GM12878 (cell line): ENCODE data around the gene AGBL3. TPM values are rescaled to one million over a fixed set of nuclear protein-coding genes. Genes with fewer than 3 reads are reported as not detected.

ENCODE experiments used
- CREM ChIP-seq: IDR thresholded peaks from 2 replicates; pipeline ENCODE4 v1.6.1; 2014; ENCODE audit warnings: antibody characterized with exemption, low read depth
- EP300 ChIP-seq, 2 experiments: fragments of 150-350 bp in 1 of 2; IDR thresholded peaks; 2 replicates each; pipeline ENCODE4 v1.6.1; 2011 to 2012; ENCODE audit warnings: low read depth in 2 of 2, low read length in 2 of 2, borderline replicate concordance in 1 of 2, improper control_type of control experiment in 1 of 2, inconsistent platforms in 1 of 2; ENCODE audit not compliant: control insufficient read depth in 1 of 2
- EZH2 ChIP-seq: IDR thresholded peaks from 2 replicates; pipeline ENCODE4 v1.6.1; 2012; ENCODE audit warnings: low read depth, mild to moderate bottlenecking, control low read depth, inconsistent platforms, low read length, borderline replicate concordance; ENCODE audit not compliant: control insufficient read depth
- FOXM1 ChIP-seq: IDR thresholded peaks from 2 replicates; pipeline ENCODE4 v1.6.1; 2012; ENCODE audit warnings: low read depth, mild to moderate bottlenecking, inconsistent platforms, low read length, moderate library complexity
- IKZF2 ChIP-seq, 2 experiments: fragments of 450-650 bp; IDR thresholded peaks; 2 replicates each; pipeline ENCODE4 v1.6.1; 2017; ENCODE audit warnings: mild to moderate bottlenecking in 2 of 2, moderate library complexity in 2 of 2
- MEF2A ChIP-seq: IDR thresholded peaks from 2 replicates; pipeline ENCODE4 v1.6.1; 2011; ENCODE audit warnings: low read depth, mild to moderate bottlenecking, low read length, moderate library complexity; ENCODE audit not compliant: insufficient read depth
- MLLT1 ChIP-seq: fragments of 450-650 bp; IDR thresholded peaks from 2 replicates; pipeline ENCODE4 v1.6.1; 2016; ENCODE audit warnings: mild to moderate bottlenecking
- MTA3 ChIP-seq: IDR thresholded peaks from 2 replicates; pipeline ENCODE4 v1.6.1; 2012; ENCODE audit warnings: low read length, inconsistent platforms, borderline replicate concordance
- MXI1 ChIP-seq: fragments of 150-350 bp; IDR thresholded peaks from 2 replicates; pipeline ENCODE4 v1.6.1; 2011; ENCODE audit warnings: low read depth, mild to moderate bottlenecking, inconsistent platforms, low read length, improper control_type of control experiment
- MYB ChIP-seq: fragments of 150-350 bp; IDR thresholded peaks from 2 replicates; pipeline ENCODE4 v1.6.1; 2014; ENCODE audit warnings: mild to moderate bottlenecking, low read depth, low read length, borderline replicate concordance
- MYC ChIP-seq: IDR thresholded peaks from 2 replicates; pipeline ENCODE4 v1.6.1; 2011; ENCODE audit warnings: mild to moderate bottlenecking, low read length, moderate library complexity, inconsistent platforms; ENCODE audit not compliant: insufficient read depth, insufficient replicate concordance, insufficient read length, severe bottlenecking
- NFYA ChIP-seq: IDR thresholded peaks from 2 replicates; pipeline ENCODE4 v1.6.1; 2011; ENCODE audit warnings: low read depth, mild to moderate bottlenecking, low read length, improper control_type of control experiment, borderline replicate concordance
- NR2C1 ChIP-seq: fragments of 450-650 bp; IDR thresholded peaks from 2 replicates; pipeline ENCODE4 v1.6.1; 2017; ENCODE audit warnings: antibody characterized with exemption, mild to moderate bottlenecking, moderate library complexity
- RFX5 ChIP-seq: IDR thresholded peaks from 2 replicates; pipeline ENCODE4 v1.6.1; 2011; ENCODE audit warnings: low read depth, low read length, improper control_type of control experiment
- RUNX3 ChIP-seq: IDR thresholded peaks from 2 replicates; pipeline ENCODE4 v1.6.1; 2012; ENCODE audit warnings: low read length, inconsistent platforms
- SRF ChIP-seq, 2 experiments: IDR thresholded peaks; 2 replicates each; pipeline ENCODE4 v1.6.1; 2011; ENCODE audit warnings: low read depth in 2 of 2, low read length in 2 of 2, mild to moderate bottlenecking in 1 of 2, moderate library complexity in 1 of 2
- ZNF207 ChIP-seq: fragments of 450-650 bp; IDR thresholded peaks from 2 replicates; pipeline ENCODE4 v1.6.1; 2014; ENCODE audit warnings: antibody characterized with exemption, mild to moderate bottlenecking, borderline replicate concordance
- ZNF217 ChIP-seq: fragments of 450-650 bp; IDR thresholded peaks from 2 replicates; pipeline ENCODE4 v1.6.1; 2017; ENCODE audit warnings: antibody characterized with exemption, mild to moderate bottlenecking
- polyA plus RNA-seq, 11 experiments: library from polyadenylated mRNA; depleted of rRNA in 4 of 11; unstranded in 6 of 11; stranded (reverse) in 5 of 11; fragments of >200 nt; fragmentation: Nextera tagmentation in 4 of 11; fragmentation: Illumina TruSeq in 1 of 11; extraction: Ambion mirVana in 4 of 11; extraction: Trizol in 1 of 11; gene quantifications; 1 replicate in 1 of 11; 2 replicates in 10 of 11; pipeline versions ENCODE4 v1.2.1 to v1.2.3, GENCODE V29; 2011 to 2016; ENCODE audit warnings: inconsistent platforms in 2 of 11, missing spikeins in 2 of 11, low read depth in 1 of 11
- total RNA-seq, 4 experiments: library from RNA; depleted of rRNA in 3 of 4; stranded (reverse); fragments of >200 nt in 3 of 4; fragmentation: Illumina TruSeq in 1 of 4; extraction: Trizol in 1 of 4; gene quantifications; 2 replicates each; pipeline versions ENCODE4 v1.2.1 to v1.2.3, GENCODE V29; 2013 to 2021

AGBL3 gene
- total and polyA plus RNA-seq, 10 of the 15 experiments (the other 5 are each of a cell fraction or from before 2014, with no cell fraction given) = 0.82 to 12.4 (median 3.7) TPM

GRCh38 chr7:135160098-135160857 lies 174.0 kb downstream of the AGBL3 start (continued):
- TF ChIP-seq MTA3 = no peak
- no peak for TF ChIP-seq EZH2
- no peak for TF ChIP-seq NFYA
- TF ChIP-seq MYC = no peak
- TF ChIP-seq ZNF217 = 0 out of 2 replicates have a peak, but pooled peaks have one; percentile 40
- peak; percentile 13; the same call in 1 of the 2 replicates for TF ChIP-seq CREM
- peak; percentile 20; the same call in 1 of the 2 replicates for TF ChIP-seq MLLT1
- TF ChIP-seq MXI1 = peak; percentile 53; the same call in 1 of the 2 replicates
- TF ChIP-seq MYB = no peak
- peak in 1 of 2 experiments; percentile 15; a peak in 1 of 4 replicates for TF ChIP-seq EP300 (IDR thresholded peaks at IDR 0.05; ENCODE audit: borderline replicate concordance in 1 of 2, control insufficient read depth in 1 of 2, low read depth in 2 of 2, low read length in 2 of 2)
- TF ChIP-seq FOXM1 = no peak
- peak; percentile 68 for TF ChIP-seq MEF2A
- no peak for TF ChIP-seq ZNF207
- TF ChIP-seq IKZF2 (IDR thresholded peaks at IDR 0.05) = peak; percentile 9 to 36; a peak in 2 of 4 replicates
- TF ChIP-seq SRF (IDR thresholded peaks at IDR 0.05; ENCODE audit: low read depth in 2 of 2, low read length in 2 of 2) = no peak
- peak; percentile 38; the same call in 1 of the 2 replicates for TF ChIP-seq RUNX3
- peak; percentile 49 for TF ChIP-seq NR2C1
- TF ChIP-seq RFX5 = no peak
